Sigmoid colon (tissue), 4 donors: ENCODE data around the gene PPIC.

ENCODE experiments used
- EP300 ChIP-seq, 4 donors: sonication (generic); formaldehyde crosslinking; IDR thresholded peaks; one replicate each; pipeline ENCODE4 v1.6.1; 2017; ENCODE audit warnings: antibody characterized with exemption in 4 of 4
- POLR2A ChIP-seq, 2 donors: fragments of 450-650 bp; IDR thresholded peaks; one replicate each; pipeline ENCODE4 v1.6.1; 2016; ENCODE audit warnings: antibody characterized with exemption in 2 of 2, mild to moderate bottlenecking in 2 of 2, moderate library complexity in 2 of 2
- POLR2AphosphoS5 ChIP-seq, 4 donors: sonication (generic); formaldehyde crosslinking; IDR thresholded peaks; one replicate each; pipeline ENCODE4 v1.6.1; 2017; ENCODE audit warnings: antibody characterized with exemption in 4 of 4
- TF ChIP-seq, protein P1 (sequence below), 4 experiments: fragments of 450-650 bp in 3 of 4; fragments of 200-600 bp in 1 of 4; IDR thresholded peaks; one replicate each; pipeline ENCODE4 v1.5.1; 2016 to 2019; ENCODE audit warnings: antibody characterized with exemption in 4 of 4, mild to moderate bottlenecking in 3 of 4, moderate library complexity in 2 of 4

DNA sequence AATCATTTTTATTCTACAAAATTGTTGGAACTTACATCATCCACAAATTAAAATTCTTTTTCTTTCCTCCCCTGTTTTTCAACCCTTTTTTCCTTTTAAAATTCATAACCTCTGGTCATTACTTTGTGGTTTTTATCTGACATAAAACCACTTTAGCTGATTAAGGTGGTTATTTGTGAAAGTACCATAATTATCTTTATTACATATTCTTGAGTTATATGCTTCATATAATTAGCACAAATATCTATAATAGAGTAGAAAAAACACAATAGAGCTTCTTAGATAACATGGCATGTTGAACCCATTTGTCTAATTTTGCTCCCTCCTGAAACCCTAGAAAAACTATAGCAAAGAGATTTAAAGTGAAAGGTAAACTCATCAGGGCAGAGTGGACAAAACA, 22.9 kb upstream of the PPIC start:
- TF ChIP-seq POLR2AphosphoS5 (IDR thresholded peaks at IDR 0.05) (no peak), POLR2A (IDR thresholded peaks at IDR 0.05) (no peak), EP300 (IDR thresholded peaks at IDR 0.05) (no peak)
- TF ChIP-seq, protein P1, sequence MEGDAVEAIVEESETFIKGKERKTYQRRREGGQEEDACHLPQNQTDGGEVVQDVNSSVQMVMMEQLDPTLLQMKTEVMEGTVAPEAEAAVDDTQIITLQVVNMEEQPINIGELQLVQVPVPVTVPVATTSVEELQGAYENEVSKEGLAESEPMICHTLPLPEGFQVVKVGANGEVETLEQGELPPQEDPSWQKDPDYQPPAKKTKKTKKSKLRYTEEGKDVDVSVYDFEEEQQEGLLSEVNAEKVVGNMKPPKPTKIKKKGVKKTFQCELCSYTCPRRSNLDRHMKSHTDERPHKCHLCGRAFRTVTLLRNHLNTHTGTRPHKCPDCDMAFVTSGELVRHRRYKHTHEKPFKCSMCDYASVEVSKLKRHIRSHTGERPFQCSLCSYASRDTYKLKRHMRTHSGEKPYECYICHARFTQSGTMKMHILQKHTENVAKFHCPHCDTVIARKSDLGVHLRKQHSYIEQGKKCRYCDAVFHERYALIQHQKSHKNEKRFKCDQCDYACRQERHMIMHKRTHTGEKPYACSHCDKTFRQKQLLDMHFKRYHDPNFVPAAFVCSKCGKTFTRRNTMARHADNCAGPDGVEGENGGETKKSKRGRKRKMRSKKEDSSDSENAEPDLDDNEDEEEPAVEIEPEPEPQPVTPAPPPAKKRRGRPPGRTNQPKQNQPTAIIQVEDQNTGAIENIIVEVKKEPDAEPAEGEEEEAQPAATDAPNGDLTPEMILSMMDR (IDR thresholded peaks at IDR 0.05), result no peak
